Astrocyte of the cerebellum (primary cell): ENCODE data around the gene PAX7.

Experiments
- DNase-seq: peaks from one replicate; pipeline ENCODE4 v3.0.0-alpha.2; 2011; ENCODE audit warnings: low read depth
- H3K4me3 ChIP-seq: 2 replicates; pipeline ENCODE4 v1.5.1; 2011; ENCODE audit warnings: mild to moderate bottlenecking, low read depth, low read length, moderate library complexity
- in situ Hi-C: cut with HindIII; loops from 2 replicates; pipeline ENCODE4 v1.10.0; 2017; ENCODE audit warnings: low sequenced_read_pairs
- TF ChIP-seq, protein P1 (sequence below): IDR thresholded peaks from 2 replicates; pipeline ENCODE4 v1.5.1; 2012; ENCODE audit warnings: low read length, low read depth, moderate library complexity, mild to moderate bottlenecking; ENCODE audit errors: missing control alignments

PAX7 gene

DNA sequence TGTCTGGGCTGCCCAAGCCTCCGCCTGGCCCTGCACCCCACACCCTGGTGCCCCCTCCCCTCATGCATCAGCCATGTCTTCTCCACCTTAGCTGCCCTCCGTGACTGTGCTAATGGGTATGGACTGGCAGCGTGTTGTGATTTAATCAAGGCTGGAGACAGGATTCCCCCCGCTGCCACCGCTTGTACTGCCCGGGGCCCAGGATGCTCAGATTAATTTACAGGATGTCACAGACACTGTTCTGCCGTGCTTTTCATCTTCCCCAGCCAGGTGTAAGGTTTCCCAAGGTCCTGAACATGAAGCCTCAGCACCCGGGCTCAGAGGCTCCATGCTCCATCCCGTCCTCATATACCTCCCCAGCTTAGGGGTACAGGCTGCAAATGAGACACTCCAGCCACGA lies 162.5 kb downstream of the PAX7 start:
- TF ChIP-seq, protein P1, sequence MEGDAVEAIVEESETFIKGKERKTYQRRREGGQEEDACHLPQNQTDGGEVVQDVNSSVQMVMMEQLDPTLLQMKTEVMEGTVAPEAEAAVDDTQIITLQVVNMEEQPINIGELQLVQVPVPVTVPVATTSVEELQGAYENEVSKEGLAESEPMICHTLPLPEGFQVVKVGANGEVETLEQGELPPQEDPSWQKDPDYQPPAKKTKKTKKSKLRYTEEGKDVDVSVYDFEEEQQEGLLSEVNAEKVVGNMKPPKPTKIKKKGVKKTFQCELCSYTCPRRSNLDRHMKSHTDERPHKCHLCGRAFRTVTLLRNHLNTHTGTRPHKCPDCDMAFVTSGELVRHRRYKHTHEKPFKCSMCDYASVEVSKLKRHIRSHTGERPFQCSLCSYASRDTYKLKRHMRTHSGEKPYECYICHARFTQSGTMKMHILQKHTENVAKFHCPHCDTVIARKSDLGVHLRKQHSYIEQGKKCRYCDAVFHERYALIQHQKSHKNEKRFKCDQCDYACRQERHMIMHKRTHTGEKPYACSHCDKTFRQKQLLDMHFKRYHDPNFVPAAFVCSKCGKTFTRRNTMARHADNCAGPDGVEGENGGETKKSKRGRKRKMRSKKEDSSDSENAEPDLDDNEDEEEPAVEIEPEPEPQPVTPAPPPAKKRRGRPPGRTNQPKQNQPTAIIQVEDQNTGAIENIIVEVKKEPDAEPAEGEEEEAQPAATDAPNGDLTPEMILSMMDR: no peak
- in situ Hi-C loops: no loop called here
- no peak overlapping the region for H3K4me3 ChIP-seq
- no peak for DNase-seq

GRCh38 chr1:18794051-18794450 lies 163.4 kb downstream of the PAX7 start:
- DNase-seq: no peak
- TF ChIP-seq, protein P1: no peak
- in situ Hi-C loops: no loop called here
- no peak overlapping the region for H3K4me3 ChIP-seq

GRCh38 chr1:18794561-18794960 lies 163.9 kb downstream of the PAX7 start:
- no peak overlapping the region for H3K4me3 ChIP-seq
- no peak for DNase-seq
- in situ Hi-C loops: no loop called here
- TF ChIP-seq, protein P1: no peak

DNA sequence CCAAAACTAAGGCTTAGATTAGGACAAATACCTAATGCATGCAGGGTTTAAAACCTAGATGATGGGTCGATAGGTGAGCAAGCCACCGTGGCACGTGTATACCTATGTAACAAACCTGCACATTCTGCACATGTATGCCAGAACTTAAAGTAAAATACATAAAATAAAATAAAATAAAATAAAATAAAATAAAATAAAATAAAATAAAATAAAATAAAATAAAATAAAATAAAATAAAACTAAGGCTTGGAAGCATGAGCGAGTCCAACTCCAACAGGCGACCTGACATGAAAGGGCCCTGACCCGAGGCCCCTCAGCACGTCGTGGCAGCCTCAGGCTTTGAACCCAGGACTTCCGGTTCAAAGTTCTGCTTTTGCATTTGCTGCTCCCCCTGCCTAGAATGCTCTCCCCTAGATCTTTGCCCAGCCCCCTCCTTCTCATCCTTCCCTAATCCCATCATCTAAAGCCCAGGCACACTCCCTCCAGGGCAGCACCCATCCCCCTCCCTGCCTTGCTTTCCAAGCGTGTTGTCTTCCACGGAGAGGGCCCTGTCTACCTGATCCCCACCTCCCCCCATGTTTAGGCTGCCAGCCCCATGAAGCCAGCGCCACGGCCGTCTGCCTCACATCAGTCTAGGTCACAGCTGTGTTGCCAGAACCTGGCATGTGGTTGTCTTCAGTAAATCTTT lies 164.5 kb downstream of the PAX7 start:
- no peak overlapping the region for H3K4me3 ChIP-seq
- DNase-seq: no peak
- in situ Hi-C loops: no loop called here
- TF ChIP-seq, protein P1: no peak

GRCh38 chr1:18796950-18797349 lies 166.3 kb downstream of the PAX7 start:
- TF ChIP-seq, protein P1: no peak
- no peak overlapping the region for H3K4me3 ChIP-seq

More at GRCh38 chr1:18796950-18797349, 166.3 kb downstream of the PAX7 start:
- no peak for DNase-seq
- in situ Hi-C loops: no loop called here
